Left kidney (tissue), 2 donors: ENCODE results near the gene TMEM61. TPM values are rescaled to one million over a fixed set of nuclear protein-coding genes. Genes with fewer than 3 reads are reported as not detected.

Experiments
- DNase-seq: peaks from one replicate; pipeline ENCODE4 v3.0.0-alpha.2; 2013
- polyA plus RNA-seq: library from polyadenylated mRNA; unstranded; fragments of 120-200 nt; gene quantifications from one replicate; pipeline ENCODE4 v1.2.1, GENCODE V29; 2013; ENCODE audit not compliant: insufficient read length

TMEM61 gene
- polyA plus RNA-seq, 1 donor = 0.83 TPM

DNA sequence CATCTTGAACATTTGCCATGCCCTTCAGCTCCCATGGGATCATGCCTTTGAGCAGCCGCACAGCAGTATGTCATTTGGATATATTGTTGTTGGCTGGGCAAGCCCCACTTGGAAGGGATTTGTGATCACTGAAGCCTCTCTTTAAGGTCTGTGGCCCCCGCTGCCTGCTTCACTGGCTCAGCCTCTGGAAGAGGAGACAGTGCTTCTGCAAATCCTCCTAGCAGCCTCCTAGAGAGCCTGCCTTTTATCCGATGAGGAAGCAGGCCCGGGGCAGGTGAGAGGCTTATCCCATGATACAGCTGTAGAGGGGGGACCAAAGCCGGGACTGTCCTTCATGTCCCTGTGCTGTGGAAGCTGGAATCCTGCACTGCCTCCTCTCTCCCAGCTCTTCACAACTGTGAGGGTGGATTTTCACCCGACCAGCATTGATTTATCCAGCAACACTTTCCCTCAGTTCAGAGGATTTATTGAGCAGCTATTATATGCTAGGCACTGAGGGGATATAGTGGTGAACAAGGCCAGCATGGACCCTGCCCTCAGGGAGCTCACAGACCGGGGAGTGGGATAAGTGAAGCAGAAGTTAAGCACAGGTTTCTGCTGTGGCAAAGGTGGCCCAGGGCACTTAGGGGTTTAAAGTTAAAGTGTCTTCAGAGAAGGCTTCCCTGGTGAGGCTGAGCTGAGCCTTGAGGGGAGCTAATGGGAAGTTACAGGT lies 3.9 kb downstream of the TMEM61 start:
- no peak for DNase-seq

- no peak for DNase-seq
These were observed 5.1 kb downstream of the TMEM61 start for GRCh38 chr1:54985556-54985955.

GRCh38 chr1:54986025-54986424 lies 5.6 kb downstream of the TMEM61 start:
- DNase-seq = no peak

- no peak for DNase-seq
These were observed 6.1 kb downstream of the TMEM61 start for GRCh38 chr1:54986533-54986932.

- no peak for DNase-seq
These were observed 7.0 kb downstream of the TMEM61 start for GRCh38 chr1:54987427-54987826.

GRCh38 chr1:54987919-54988705 lies 7.7 kb downstream of the TMEM61 start:
- DNase-seq = no peak

DNA sequence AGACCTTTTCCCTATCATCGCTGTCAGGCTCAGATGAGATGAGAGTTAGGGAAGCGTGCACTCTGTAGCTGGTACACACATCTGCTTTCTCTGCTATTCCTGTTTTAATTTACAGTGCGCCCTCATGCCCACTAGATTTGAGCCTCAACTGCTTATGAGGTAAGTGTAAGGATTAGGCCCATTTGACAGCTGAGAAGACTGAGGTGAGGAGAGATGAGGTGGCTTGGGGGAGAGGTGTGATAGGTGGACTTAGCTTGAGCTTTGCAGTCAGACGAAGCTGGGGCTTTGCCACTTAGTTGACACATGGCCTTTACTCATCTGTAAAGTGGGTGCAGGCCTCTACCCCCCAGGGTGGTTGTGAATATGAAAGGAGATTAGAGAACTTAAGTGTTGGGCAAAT lies 8.5 kb downstream of the TMEM61 start:
- no peak for DNase-seq

- no peak for DNase-seq
These were observed 9.0 kb downstream of the TMEM61 start for GRCh38 chr1:54989473-54989872.

GRCh38 chr1:54989968-54990810 lies 9.8 kb downstream of the TMEM61 start:
- no peak for DNase-seq

DNA sequence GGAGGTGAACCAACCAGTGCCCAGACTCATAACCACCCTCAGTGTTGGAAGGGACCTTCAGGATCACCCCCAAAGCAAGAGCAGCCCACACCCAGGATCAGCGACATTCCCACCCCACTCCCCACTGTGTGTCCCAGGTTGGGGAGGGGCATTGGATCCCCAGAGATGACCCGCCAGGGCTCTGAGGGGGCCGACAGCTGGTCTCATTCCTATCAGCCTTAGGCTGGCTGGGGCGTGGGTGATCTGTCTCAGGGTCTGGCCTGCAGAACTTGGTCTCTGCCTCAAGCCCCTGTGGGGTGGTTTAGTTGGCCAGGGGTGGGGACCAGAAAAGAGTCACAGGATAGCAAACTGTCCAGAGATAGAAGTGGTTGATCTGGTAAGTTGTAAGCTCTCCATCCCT lies 10.5 kb downstream of the TMEM61 start:
- DNase-seq = no peak

GRCh38 chr1:54991939-54992338 lies 11.5 kb downstream of the TMEM61 start:
- no peak for DNase-seq

GRCh38 chr1:54993140-54993539 lies 12.7 kb downstream of the TMEM61 start:
- no peak for DNase-seq

DNA sequence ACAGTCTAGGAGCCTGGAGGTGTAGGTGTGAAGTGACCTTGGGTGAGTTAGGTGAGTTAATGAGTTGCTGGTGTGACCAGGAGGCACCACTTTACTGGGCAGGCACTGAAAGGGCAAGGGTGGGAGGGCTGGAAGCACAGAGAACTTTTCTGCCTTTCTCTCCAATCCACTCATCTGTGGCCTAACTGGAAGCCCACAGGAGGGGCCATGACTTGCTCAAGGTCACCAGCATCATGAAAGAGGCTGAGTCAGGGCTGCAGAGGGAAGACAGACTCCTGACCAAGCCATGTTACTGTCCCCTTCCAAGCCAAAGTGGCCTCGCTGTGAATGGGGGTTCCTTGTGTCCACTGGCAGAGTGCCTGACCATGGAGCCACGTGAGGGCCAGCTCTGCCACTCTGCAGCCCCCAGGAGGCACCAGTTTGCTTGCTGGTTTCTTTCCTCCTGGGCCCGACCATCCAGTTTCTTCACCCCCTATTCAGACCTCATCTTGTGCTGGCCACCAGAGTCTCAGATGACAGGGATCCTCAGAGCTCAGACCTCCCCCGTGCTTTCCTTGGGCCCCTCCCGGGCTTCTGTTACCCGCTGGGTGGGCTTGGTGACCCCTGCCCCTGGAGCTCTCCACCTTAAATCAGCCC lies 14.0 kb downstream of the TMEM61 start:
- no peak for DNase-seq

DNA sequence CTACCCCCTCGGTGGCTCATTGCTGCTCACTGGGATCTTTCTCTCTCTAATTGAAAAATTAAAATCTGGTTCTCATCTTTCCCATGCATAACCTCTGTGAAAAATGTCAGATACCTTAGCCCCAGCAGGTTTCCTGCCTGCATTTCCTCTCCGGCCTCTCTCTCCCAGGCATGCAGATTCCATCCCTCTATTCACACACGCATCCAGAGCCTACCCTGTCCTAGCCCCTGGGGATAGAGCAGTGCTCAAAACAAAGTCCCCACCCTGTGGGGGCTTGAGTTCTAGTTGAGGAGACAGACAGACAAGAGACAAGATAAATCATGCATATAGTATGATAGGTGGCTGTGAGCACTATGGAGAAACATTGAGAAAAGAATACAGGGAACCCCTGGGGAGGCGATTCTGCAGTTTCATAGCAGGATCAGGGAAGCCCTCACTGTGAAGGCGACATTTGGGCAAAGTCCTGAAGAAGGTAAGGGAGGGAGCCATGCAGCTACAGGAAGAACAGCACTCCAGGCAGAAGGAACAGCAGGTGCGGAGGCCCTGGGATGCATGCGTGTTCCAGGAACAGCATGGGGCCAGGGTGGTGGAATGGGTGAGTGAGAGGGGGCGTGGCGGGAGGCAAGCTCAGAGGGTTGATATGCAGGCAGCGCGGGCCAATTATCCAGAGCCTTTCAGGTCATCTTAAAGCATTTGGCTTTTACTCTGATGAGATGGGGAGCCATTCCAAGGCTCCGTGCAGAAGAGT lies 14.8 kb downstream of the TMEM61 start:
- DNase-seq = no peak

- DNase-seq = no peak
These were observed 15.4 kb downstream of the TMEM61 start for GRCh38 chr1:54995835-54996234.

DNA sequence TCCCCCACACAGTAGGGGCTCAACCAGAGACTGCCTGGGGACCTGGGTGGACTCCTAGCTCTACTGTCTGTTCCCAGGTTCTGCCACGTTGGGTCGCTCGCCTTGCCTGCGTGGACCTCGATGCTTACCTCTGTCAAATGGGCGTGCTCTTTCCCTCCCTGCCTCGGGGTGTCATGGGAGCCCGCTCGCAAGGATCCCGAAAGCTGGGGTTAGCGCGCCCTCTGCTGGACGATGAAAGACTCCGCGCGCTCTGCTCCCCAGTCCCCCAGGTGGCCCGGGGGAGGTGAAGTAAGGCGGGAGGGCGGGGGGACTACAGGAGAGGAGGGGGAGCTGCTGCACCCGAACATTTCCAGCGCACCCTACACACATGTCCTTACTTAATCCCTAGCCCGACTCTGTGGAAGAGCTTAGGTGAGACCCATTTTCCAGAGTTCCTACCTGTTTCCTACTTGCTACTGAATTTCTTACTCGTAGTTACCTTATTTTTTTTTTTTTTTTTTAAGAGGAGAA lies 16.0 kb downstream of the TMEM61 start:
- peak; percentile 71 for DNase-seq

DNA sequence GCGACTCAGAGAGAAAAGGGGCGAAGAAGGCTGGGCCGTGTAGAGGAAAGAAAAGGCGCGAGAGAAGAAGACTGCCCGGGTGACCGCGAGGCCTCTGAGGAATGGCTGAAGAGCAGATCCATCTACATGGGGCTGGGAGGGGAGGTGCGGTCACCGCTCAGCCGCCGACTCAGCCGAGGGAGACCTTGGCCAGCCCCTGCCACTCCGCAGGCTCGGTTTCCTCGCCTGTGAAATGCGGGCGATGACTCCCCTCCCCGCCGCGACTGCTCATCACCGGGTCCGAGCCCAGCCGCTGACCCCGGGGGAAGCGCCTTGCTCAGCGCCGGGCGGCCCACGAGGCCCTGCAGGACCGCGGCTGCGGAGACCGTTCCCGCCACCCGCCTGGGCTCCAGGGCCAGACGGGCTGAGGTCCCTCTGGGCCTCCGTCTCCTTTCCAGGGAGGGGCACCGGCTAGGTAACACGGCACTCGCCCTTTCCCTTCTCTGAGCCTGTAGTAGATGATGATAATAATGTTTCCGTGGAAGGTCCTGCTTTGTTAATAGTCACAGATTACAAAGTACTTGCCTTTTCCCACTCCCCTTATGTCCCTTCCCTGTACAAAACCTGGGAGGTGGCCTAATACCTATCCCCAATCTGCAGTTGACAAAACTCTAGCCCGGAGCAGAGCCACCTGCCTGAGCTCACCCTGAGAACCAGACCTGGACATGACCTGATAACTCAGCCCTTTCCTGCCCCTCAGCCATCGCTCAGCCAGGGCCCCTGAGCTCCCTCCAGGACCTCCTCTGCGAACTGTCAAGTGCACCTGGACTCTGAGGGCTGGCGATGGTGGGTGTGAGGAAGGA lies 16.7 kb downstream of the TMEM61 start:
- DNase-seq = no peak

DNA sequence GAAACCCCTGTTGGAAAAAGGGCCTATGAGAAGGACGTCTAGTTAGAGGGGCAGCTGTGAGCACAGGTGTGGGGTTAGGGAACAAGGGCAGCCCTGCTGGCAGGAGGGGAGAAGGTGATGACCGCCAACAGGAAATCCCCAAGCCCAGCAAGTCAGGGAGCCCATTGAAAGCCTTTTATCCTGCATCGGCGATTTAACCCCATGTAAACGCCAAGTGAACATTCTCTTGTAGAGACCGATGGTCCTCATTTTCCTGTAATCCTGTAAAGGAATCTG lies 17.2 kb downstream of the TMEM61 start:
- no peak for DNase-seq

- no peak for DNase-seq
These were observed 17.7 kb downstream of the TMEM61 start for GRCh38 chr1:54998100-54998499.

DNA sequence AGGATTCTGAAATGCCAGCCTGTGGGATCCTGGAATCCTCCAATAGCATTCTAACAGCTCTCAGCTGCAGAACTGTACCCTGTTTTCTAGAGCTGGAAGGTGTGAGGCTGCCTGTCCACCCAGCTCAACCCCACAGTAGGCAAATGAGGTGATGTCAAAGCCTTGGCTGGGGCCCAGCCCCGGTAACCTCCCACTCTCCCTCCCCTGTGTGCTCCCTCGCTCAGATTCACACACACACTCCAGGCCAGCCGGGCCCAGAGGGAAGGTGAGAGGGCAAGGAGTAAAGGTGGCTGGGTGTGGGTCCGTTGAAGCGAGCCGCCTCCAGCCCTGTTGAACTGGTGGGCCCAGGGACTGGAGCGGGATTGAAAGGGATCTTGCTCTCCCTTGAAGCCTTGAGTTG lies 18.2 kb downstream of the TMEM61 start, which contains the start of gene BSND:
Gene BSND (plus strand): TSS at position 257 of the 400 bp plus-strand sequence. CDS start 254 bp downstream, outside the sequence.
- no peak for DNase-seq
